Activated CD8-positive, alpha-beta memory T cell treated with anti-CD3 and anti-CD28 coated beads, Interleukin-2, amount 50 U/mL, for 1 hour (primary cell): ENCODE data around the gene GGT6.

Experiments used
- DNase-seq: peaks from one replicate; pipeline ENCODE4 v3.0.0-alpha.2; 2020; ENCODE audit errors: extremely low read depth

GGT6 gene

GRCh38 chr17:4553669-4554068 lies 6.7 kb downstream of the GGT6 start:
- no peak for DNase-seq

GRCh38 chr17:4551796-4552525 lies 8.4 kb downstream of the GGT6 start:
- no peak for DNase-seq

DNA sequence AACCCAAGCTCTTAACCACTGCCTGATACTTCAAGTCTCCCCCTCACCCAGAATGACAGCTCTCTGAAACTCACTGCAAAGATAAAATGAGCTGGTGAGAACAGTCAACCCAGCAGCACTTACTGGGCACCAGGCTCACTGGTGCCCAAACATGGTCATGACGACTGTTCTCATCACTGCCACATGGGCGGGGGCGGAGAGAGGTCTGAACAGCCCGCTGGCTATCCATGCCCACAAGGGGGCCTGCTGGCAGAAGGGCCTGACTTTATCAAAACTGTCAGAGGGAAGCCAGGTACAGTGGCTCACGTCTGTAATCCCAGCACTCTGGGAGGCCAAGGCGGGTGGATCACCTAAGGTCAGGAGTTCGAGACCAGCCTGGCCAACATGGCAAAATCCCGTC lies 9.2 kb downstream of the GGT6 start:
- no peak for DNase-seq

DNA sequence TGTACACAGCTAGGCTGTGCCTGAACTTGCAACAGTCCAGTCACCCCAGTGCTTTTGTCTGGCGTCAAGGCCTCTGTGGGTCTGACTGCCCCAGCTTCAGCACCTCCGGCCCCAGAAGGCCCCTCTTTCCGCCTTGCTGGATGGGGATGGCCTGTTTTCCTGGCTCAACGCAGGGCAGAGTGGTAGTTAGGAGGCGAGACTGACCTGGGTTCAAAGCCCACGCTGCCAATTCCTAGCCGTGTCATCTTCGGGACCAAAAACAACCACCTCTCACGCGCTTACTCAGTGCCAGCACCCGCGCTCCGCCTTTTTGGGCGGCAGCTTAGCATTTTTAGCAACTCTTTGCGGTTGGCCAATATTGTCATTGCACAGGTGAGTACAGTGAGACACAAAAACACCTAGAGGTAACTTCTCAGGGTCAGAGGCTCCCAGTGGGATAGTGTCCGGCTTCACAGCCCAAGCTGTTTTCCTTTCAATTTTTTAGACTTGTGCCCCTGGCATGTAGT lies 9.8 kb downstream of the GGT6 start:
- DNase-seq = no peak

- DNase-seq = no peak
Measured at GRCh38 chr17:4549781-4550533, 10.4 kb downstream of the GGT6 start.

DNA sequence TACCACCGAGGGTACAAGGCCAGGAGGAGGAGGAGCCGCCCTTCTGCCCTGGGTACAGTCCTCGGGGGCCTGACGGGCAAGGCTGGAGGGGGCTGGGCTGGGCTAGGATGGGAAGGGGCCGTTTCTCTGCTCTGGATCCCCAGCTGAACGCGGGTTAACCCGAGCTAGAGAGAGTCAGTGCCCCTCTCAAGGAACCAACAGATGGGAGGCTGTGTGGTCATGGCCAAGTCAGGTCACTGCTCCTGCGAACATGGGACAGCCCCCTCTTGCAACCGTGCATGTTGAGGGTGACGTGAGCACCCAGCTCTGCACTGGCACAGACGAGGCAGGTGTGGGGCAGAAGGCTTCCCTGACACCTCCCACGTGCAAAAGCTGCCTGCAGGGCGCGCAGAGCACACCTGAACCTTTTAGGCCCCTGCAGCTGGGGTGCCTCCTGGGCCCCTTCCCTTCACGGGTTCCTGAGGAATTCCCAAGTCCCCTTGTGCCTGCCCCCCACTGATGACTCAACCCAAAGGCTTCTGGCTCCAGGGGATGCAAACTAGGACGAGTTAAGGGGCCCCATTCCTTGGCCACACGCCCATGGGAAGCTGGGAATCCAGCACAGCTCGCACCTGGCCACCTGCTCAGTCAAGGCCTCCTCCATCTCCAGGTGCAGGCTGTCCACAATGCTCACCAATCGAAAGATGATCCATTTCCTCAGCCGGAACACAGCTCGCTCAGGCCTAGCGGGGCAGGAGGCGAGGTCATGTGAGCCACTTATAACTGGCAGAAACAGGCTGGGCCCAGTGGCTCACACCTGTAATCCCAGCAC lies 11.5 kb downstream of the GGT6 start:
- DNase-seq = no peak

- DNase-seq = no peak
Measured at GRCh38 chr17:4548061-4548461, 12.3 kb downstream of the GGT6 start.

DNA sequence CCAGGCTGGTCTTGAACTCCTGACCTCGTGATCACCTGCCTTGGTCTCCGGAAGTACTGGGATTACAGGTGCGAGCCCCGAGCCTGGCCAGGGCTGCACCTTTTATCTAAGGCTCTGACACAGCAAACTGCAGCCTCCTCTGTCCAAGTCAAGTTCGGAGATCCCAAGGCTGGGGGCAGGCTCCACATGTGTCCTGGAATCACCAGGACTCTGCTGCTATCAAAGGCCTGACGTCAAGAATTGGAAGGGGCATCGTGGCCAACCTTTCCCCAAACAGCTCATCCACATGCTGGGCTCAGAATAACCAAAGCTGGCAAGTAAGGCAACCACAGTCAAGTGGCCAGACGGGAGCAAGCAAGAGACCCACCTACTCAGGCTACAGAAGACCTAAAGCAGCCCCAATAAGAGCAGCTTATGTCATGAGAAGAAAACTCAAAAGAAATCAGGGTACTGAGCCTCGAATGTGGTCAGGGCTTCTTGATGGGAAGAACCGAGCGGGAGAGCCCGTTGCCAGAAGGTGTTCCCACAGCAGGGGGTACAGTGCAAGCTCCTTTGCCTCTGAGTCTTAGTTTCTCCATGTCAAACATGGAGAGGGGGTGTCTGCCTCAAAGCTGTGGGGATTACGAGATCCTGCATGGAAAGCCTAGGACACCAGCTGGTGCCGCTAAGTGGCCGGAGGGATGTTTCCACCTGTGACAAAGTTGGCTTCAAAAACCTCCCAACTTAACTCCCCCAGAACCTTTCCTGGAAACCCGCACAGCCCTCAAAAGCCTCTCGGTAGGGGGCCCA lies 13.1 kb downstream of the GGT6 start:
- no peak for DNase-seq

DNA sequence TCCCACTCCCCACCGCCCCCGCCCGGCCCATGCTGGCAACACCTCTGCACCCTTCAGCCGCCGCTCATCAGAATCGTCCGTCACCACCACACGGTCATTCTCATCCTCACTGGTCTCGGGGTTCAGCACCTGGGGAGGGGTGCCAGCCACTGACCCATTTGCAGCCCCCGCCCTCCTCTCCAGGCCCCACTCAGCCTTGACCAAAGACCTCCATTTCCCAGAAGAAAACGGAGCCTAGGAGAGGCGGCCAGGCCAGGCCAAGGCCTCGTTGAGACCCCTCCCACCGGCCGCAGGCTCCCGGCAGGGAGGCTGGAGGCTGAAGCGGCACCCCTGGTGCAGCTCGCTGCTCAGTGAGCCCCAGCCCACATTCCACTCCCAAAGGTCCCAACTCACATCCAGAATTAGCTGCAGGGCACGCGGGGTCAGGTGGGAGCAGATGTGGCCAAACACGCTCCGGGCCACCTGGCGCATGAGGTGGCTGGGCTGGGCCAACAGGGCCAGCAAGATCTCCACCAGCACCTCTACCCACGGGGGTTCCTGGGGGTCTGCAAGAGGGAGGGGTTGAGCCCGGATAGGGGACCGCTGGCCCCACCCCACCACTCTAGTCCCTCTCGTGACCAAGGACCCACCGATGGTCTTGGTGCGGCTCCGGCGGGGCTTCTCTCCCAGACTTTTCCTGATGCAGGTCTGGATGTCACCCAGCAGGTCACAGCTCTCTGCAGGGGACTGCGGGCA lies 15.0 kb downstream of the GGT6 start:
- DNase-seq = no peak

DNA sequence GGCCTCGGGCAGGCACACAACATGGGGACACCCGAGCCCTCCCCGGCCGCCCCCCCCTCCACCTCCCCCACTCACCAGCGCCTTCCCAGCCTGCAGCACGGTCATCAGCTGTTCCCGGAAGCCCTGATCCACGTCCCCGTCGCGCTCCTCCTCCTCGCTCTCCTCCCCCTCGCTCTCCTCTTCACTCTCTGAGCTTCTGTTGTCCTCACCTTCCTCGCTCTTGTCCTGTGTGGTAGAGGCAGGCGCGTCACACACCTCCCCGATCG lies 15.5 kb downstream of the GGT6 start:
- no peak for DNase-seq

DNA sequence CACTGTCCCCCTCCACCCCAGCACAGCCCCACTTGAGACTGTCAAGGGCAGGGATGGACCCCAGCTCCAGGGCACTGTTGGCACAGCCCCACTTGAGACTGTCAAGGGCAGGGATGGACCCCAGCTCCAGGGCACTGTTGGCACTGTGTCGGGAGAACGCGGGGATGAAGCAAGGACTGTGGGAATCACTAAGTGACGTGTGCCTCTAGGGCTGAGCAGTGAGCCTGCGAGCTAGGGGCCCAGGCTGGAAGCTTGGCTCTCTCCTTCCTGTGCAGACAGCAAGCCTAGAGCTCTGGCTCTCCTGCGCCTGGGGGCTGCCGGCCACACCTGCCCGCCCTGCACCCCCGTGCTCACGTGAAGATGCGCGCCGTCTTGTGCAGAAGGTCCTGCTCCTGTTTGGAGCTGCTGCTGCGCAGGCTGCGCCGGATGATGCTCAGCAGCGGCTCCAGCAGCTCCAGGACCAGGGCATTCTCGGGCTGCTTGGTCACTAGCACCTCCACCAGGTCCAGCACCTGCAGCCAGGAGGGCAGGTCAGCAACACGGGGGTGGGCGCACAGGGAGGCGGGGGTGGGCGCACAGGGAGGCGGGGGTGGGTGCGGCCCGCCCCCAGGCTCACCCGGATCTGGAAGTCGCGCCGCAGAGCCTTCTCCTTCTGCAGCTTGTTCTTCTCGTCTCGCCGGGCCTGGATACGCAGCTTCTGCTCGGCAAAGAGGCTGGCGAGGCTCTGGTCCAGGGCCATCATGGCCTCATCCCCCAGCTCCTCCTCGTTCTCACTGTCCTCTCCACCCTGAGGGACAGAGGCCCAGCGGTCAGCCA lies 16.0 kb downstream of the GGT6 start:
- no peak for DNase-seq

- DNase-seq = no peak
Measured at GRCh38 chr17:4543557-4544026, 16.8 kb downstream of the GGT6 start.

GRCh38 chr17:4542726-4543191 lies 17.6 kb downstream of the GGT6 start:
- DNase-seq = no peak

- no peak for DNase-seq
Measured at GRCh38 chr17:4542003-4542725, 18.2 kb downstream of the GGT6 start.

DNA sequence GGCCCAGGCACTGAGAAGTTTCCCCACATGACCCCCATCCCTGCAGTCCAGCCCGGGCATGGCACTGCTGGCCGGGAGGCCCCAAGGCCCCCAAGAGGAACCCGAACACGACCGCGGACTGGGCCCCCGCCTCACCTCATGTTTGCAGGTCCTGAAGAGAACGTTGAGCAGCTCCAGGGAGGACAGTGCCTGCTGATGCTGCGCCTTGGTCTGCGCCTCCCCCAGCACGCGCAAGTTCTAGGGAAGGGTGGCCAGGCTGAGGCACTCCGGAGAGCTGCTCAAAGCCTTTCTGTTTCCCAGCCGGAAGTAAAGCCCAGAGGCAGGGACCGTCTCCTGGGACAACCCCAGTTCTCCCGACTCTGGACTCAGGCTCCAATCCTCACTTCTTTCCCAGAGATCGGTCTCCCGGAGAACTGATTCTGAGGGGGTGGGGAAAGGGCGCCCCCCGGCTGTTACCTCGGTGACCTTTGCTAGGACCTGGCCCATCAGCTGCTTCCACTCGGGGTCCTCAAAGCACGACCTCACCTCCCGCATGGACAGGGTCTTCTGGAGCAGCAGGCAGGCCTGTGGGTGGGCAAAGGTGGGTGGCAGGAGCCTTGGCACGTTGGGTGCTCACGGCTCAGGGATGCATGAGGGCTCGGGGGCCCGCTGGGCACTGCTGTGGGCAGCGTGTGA lies 18.9 kb downstream of the GGT6 start:
- no peak for DNase-seq

GRCh38 chr17:4540687-4541327 lies 19.6 kb downstream of the GGT6 start:
- no peak for DNase-seq

DNA sequence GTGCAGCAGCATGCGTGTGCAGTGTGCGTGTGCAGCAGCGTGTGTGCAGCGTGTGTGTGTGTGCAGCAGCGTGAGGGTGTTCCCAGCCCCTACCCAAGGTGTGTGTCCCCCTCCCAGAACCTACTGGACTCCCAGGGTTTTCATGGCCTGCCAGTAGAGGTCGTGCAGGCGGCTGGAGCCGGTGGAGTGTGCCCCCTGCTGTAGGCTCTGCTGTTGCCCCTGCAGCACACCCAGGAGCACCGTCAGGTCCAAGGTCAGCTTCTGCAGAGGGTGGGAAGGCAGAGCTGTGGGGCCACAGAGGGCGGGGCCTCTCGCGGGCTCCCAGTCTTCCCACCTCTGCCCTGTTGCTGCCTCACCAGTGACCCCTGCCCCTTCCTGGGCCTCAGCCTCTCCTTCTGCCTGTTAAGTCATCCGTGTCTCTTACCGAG lies 20.1 kb downstream of the GGT6 start:
- no peak for DNase-seq

DNA sequence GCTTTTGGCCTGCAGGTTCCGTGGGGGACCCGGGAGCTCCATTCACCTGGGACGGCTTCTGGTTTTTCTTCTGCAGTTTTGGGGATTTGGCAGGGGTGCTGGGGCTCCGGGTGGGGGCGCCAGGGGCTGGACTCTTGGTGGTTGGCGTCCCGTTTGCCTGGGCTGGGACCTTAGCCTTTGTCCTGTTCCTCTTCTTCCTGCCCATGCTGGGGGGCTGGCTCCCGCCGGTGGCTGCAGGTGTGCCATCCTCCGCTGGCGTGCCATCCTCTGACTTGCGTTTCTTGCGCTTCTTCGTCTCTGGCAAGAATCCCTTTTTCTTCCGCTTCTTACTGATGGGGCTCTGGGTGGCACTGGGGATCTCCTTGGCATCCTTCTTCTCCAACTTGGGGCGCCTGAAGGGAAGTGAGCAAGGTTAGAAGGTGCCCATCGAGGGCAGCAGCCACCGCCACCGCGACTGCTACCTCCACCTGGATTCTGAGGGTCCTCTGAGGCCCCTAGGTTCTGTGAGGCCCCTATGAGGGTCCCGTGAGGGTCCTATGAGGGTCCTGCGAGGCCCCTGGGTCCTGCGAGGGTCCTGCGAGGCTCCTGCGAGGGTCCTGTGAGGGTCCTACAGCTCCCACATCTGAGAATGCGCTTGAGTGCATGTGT lies 20.7 kb downstream of the GGT6 start:
- DNase-seq = no peak
